GM18498 (cell line): Measurements from ENCODE around the gene ZNF521.

Source experiments
- ATAC-seq: cut with Tn5 transposase; IDR thresholded peaks from one replicate; pipeline ENCODE4 v1.9.1; 2021; ENCODE audit warnings: mild to moderate bottlenecking, moderate library complexity; ENCODE audit not compliant: unreplicated experiment

ZNF521 gene

DNA sequence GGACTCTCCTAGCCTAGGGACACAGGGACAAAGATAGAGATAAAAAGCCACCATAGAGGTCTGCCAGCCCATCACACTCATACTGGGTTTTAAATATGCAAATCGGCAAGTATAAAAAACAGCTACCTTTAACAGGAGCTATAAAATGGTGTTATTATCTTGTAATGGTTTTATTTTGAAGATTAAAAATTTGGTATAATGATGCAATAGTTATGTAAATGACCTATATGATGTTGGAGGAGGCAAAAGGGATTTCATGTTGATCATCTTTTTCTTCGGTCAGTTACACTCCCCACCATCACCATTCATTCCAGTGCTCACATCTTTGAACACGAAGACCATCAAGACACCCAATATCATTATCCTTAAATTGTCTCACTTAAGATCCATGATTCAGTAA is 11.2 kb downstream of the ZNF521 start:
- ATAC-seq, result no peak

DNA sequence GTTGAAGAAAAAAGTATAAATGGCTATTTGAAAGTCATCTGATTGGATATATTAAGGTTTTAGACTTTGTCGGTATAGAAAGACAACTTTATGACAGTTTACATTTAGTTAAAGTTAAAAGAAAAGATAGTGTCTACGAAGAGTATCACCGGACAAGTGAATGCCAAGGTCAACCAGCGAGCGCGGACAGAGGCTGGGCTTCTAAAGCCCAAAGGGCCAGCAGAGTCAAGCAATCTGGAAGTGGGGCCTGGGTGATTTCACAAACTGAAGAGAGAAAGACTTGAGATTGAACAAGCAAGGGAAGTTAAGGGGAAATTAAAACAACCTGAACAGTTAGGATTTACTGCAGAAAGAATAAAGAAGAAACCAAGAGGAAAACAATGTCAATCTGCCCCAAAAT is 16.3 kb downstream of the ZNF521 start:
- no peak for ATAC-seq

DNA sequence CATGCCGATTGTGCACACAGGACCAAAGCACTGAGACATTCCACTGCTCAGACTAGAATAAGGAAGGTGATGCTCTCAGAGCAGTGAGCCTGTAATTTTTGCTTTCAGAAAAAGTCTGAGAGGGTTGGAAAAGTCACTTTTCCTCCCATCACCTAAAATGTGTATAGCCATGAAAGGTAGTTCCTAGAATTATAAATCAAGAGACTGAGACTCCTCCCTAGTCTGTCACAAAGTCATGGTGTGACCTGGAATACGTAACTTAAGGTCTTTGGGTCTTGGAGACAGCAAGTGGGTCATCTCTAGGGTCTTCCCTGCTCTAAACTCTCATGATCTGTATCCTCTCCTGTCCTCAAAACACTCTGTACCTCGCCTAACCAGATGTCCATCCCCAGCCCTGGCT is 16.9 kb downstream of the ZNF521 start:
- no peak for ATAC-seq

DNA sequence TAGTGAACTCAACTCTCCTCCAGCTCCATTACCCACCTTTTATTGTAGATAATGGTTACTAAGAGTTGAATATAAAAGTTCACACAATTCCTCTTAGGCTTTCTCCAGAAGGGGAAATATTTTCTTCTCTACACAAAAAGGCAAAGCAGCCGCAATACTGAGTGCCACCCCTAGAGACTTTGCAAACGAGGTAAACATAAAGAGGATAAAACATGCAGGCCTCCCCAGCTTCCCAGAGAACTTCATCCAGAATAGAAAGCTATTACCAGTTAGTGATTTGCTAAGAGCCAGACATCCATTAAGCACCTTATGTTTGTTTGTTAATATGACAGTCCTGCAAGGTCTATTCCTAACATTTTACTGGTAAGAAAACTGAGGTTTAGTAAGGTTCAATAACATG is 17.4 kb downstream of the ZNF521 start:
- ATAC-seq, result no peak

- no peak for ATAC-seq
Observed at GRCh38 chr18:25332002-25332401, 20.0 kb downstream of the ZNF521 start.

DNA sequence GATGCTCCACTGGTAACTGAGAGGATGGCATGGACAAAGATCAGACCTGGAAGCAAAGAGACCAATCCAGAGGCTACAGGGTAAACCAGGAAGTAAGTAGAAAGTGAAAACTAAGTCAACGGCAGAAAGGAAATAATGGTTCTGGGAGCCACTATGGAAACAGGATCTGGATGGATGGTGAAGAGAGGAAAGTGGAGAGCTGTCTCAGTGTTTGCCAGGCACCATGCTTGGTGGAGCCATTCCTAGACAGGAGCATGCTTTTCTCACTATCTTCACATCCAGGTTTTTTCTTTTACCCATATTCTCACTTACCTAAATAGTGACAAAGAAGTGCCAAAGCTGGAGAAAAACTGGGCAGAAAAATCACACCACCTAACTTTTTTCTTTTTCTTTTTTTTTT is 22.2 kb downstream of the ZNF521 start:
- ATAC-seq, result no peak

DNA sequence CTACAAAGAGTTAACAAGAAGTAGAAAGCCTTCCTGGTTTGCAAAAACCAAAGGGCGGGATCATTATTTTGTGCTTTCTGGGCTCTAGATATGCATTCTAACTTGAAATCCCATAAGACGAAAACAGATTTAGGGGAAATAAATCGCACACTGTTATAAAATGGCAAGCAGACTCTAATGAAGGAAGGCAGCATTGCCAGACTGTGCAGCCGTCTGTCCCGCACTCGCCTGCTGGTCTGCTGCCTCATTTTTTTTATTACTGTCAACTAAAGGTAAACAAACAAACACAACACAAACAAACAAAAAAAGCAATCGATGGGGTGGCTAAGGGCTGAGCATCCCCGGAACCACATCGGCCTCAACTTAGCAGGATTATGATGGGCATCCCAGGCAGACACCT is 24.4 kb downstream of the ZNF521 start:
- no peak for ATAC-seq

DNA sequence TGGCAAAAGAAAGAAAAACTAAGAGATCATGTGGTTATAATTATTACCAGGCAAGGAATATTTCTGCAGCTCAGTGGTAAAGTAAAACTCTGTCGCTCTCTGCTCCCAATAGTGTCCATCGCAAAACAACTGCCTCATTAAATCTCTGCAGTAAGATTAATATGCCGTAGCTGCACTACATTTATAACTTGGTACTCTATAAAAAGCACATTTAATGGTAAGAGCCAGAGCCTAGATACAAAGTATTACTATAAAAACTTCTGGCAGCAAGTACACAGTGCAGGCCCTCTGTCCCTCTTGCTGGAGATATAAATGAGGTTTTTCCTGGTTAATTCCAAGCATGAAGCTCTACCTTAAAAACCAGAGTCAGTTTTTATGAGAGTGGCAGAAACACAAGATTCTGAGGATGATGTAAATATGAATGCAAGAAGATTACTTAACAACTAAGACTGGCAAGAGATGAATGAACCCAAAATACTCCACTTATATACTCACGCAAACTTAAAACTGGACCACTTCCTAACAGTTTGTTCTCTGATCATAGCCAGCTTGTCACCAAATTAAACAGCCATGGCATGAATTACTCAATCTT is 25.5 kb downstream of the ZNF521 start:
- no peak for ATAC-seq

- ATAC-seq, result no peak
Observed at GRCh38 chr18:25322806-25323205, 29.2 kb downstream of the ZNF521 start.

DNA sequence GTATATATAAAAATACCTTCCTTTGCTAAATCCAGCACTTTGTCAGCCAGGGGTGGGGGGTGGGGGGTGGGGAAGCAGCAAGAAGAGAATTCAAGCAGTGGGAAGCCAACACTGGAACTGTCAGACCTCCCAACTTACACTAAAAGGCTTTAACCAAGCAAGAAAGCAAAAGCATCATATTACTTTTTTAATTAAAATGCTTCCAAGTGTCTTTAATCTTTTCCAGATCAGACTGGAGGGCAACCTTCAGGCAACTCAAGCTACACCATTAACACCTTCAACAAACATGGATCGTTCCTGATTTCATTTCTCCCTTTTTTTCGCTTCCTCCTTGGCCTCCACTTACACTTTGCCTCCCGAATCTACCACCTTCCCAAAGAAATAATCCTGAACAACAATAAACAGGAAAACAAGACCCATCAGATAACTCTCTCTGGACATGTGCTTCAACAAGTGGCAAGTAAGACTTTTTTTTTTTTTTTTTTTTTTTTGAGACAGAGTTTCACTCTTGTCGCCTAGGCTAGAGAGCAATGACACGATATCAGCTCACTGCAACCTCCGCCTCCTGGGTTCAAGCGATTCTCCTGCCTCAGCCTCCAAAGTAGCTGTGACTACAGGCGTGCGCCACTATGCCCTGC is 35.5 kb downstream of the ZNF521 start:
- ATAC-seq, result no peak

GRCh38 chr18:25314838-25315190 is 37.2 kb downstream of the ZNF521 start:
- no peak for ATAC-seq

DNA sequence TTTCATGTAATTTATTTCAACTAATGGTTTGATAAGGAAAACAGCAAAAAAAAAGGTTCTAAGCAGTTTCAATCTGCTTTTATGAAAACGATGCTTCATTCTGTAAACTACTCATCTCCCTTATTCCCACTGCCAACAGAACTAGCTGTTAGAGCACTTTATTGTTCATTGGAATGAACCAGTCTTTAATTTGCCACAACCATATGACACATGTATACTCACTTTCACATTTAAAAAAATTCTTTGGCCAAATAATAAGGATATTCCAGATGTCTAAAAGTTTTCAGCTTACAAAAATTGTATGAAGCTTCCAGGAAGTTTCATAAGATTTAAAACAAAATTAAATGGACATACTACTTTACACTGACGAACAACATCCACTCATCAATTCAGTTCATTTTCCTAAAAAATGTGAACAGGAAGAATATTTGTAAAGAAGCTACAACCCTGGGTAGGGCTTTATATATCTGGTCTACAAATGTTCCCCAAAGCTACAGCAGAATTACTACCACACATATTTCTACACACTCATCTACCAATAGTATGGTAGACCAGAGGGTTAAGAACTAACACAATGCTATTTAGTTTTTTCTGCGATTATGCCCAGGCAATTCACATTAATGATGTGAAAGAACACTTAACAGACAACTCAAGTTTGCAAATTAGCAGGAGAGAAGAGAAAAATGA is 37.7 kb downstream of the ZNF521 start:
- ATAC-seq, result no peak

DNA sequence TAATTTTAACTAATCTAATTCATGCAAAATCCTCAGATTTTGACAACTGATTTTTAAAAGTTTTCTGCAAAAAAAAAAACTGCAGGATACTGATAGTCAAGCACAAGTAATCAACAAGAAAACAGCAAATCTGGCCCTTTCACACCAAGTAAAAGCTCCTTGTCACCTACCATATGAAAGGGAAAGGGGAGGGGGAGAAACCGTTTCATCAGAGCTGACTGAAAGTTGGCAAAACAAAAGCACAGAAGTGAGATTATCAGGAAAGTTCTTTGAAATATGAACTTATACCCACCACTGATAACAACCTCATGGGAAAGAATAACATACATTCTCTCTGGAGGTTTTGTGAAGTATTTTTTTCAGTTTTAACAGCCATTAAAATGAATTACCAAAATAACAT is 38.7 kb downstream of the ZNF521 start:
- no peak for ATAC-seq

GRCh38 chr18:25310045-25310444 is 41.9 kb downstream of the ZNF521 start:
- ATAC-seq, result no peak

- ATAC-seq, result no peak
Observed at GRCh38 chr18:25308381-25308780, 43.6 kb downstream of the ZNF521 start.

DNA sequence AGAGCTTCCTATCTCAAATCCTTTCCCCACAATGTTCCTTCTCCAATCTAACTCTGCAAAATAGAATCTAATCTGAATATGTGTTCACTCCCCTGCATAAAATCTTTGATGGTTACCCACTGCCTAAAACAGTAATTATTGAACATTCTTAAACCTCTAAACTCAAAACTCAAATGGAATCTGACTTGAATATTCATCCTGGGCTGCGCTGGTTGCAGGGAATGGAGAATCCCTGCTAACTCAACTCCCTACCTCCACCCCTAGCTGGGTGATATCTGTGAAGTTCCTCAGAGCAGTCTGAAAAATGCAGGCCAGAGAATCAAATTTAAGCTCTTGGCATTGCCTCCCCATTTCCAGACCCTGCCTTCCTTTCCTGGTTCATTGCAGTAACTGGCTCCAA is 44.8 kb downstream of the ZNF521 start:
- no peak for ATAC-seq

DNA sequence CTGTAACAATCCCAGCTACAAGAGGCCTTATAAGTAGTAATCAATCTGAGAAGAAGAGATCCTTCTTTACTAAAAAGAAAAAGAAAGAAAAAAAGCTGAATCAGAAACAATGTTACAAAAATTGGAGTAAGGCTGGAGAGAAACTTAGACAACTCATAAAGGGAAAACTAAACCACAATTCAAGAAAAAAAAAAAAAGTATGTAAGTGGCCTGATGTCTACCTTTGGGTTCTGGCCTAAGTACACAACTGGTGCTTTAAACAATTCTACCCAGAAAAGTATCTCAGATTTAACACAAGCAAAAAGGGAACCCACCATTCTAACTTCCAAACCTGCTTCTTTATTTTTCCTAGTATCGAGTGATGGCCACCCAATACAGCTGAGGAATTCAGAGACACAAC is 45.3 kb downstream of the ZNF521 start:
- ATAC-seq, result no peak

DNA sequence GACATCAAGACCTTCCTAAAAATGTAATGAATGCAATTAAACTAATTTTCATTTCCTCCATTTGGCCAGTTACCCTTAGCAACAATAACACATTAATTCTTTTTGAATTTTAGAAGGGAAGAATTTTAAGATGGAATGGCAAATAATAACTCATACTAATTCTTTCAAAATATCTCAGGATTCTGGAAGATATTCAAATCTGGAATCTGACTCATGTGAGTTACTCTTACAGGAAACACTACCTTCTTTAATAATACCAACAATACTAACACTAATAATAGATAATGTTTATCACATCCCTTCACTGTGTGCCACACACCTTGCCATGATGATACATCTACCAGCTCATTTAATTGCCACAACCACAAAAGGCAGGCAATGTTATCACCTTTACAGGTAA is 46.4 kb downstream of the ZNF521 start:
- no peak for ATAC-seq

DNA sequence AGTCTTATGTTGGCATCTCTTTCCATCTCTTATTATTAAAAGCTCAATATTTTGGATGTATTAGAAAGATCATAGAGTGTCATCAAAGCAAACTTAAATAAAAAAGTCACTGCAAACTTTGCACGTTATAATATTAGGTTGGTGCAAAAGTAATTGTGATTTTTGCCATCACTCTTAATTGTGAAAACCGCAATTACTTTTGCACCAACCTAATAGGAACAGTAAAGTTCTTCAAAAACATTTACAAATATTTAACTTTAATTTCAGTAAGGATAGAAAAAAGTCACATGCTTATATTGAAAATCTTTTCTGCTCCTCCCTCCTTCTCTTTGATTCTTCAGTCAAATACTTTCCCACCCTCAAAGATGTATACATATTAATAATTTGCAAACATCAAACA is 51.5 kb downstream of the ZNF521 start:
- no peak for ATAC-seq

DNA sequence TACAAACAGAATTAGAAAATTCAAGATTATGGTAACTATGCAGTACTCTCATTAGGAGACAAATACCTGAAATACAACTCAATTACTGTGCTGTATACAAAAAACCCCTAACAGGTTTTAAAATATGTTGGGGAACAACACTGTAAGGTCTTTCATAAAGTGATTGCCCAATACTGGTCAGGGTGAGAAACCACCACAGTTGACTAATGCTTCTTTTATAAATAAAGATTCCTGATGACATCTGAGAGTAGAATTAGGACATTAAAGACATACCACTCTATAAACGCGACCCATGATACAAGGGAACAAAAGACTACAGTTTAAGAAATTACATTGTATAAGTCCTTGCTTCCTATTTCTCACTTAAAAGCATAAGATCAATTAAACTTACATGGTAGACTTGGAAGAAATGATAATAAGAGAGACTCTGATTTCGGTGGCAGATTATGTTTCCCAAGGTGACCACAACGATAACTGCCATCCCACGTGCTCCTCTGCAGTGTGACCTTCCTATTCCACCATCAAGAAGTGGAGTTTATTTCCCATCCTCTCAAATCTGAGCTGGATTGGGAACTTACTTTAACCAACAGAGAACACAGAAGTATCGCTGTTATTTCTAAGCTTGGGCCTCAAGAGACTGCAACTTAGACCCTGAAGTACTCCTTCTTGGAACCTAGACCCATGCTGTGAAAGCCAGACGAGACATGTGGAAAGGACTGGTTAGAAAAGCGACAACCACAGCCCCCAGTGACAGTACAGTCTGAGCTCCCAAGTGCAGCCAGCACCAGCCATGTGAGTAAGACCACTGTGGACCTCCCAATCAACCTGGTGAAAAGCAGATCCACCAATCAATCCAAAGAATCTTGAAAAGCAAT is 52.3 kb downstream of the ZNF521 start:
- ATAC-seq, result no peak

GRCh38 chr18:25298853-25299274 is 53.1 kb downstream of the ZNF521 start:
- ATAC-seq, result no peak
